Measurements from ENCODE around the gene HES4.

GRCh38 chr1:998995-999724, 737 bp downstream of the HES4 start:
- TF ChIP-seq EZH2 (IDR thresholded peaks at IDR 0.05; ENCODE audit: borderline replicate concordance, low read depth, low read length, severe bottlenecking), result peak; percentile 79
- TF ChIP-seq CTCF (IDR thresholded peaks at IDR 0.05; ENCODE audit: extremely low read depth in 1 of 2, insufficient read depth in 1 of 2, low read depth in 1 of 2, low read length in 2 of 2), result no peak
- TF ChIP-seq POLR2A (IDR thresholded peaks at IDR 0.05; ENCODE audit: low read depth, low read length), result no peak
- no peak for TF ChIP-seq JUN (IDR thresholded peaks at IDR 0.05; ENCODE audit: borderline replicate concordance, insufficient read depth, insufficient read length, low read depth)
- no peak for TF ChIP-seq MAX (IDR thresholded peaks at IDR 0.05; ENCODE audit: insufficient read depth, insufficient read length)
- no peak for TF ChIP-seq POLR2AphosphoS5 (IDR thresholded peaks at IDR 0.05; ENCODE audit: insufficient read depth, low read depth, low read length)
